Calu3 (cell line): ENCODE results near the gene IL23R. TPM values are rescaled to one million over a fixed set of nuclear protein-coding genes. Genes with fewer than 3 reads are reported as not detected.

Experiments used
- BruUV-seq: library from RNA; stranded (reverse); fragments of 400-500 nt; replicated peaks from 2 replicates; lab custom pipeline; 2021; lab: Mats Ljungman, UMichigan
- CTCF ChIA-PET: fragments of 300-600 bp; sonication (Branson Sonifier 250); formaldehyde crosslinking; loops from one replicate; lab custom pipeline; 2022; ENCODE audit warnings: antibody characterized with exemption; lab: Charles Lee
- DNase-seq: peaks from one replicate; pipeline ENCODE4 v3.0.0; 2022
- H3K27ac Mint-ChIP-seq: one replicate; pipeline ENCODE4 v1.8.0; 2022; ENCODE audit warnings: mixed read lengths; ENCODE audit not compliant: unreplicated experiment
- H3K27me3 Mint-ChIP-seq: one replicate; pipeline ENCODE4 v1.8.0; 2022; ENCODE audit warnings: mixed read lengths; ENCODE audit not compliant: unreplicated experiment
- H3K36me3 Mint-ChIP-seq: one replicate; pipeline ENCODE4 v1.8.0; 2022; ENCODE audit warnings: mild to moderate bottlenecking, moderate library complexity, mixed read lengths; ENCODE audit not compliant: insufficient read depth, unreplicated experiment
- H3K4me1 Mint-ChIP-seq: one replicate; pipeline ENCODE4 v1.8.0; 2022; ENCODE audit warnings: mild to moderate bottlenecking, low read depth, mixed read lengths; ENCODE audit not compliant: unreplicated experiment
- H3K4me3 Mint-ChIP-seq: one replicate; pipeline ENCODE4 v1.8.0; 2022; ENCODE audit warnings: mild to moderate bottlenecking, low read depth, moderate library complexity, mixed read lengths; ENCODE audit not compliant: unreplicated experiment
- H3K9me3 Mint-ChIP-seq: one replicate; pipeline ENCODE4 v1.8.0; 2022; ENCODE audit warnings: low read depth, mixed read lengths; ENCODE audit not compliant: unreplicated experiment
- CTCF ChIP-seq: fragments of 200-600 bp; IDR thresholded peaks from one replicate; pipeline ENCODE4 v1.8.0; 2022; ENCODE audit warnings: antibody characterized with exemption; ENCODE audit not compliant: unreplicated experiment
- intact Hi-C: fragments of 100-400 bp; cut with micrococcal nuclease; formaldehyde crosslinking; loops from one replicate; pipeline ENCODE4 v1.10.0; 2022; ENCODE audit not compliant: unreplicated experiment
- total RNA-seq: library from RNA; stranded (reverse); gene quantifications from 2 replicates; pipeline ENCODE4 v1.2.3, GENCODE V29; 2022

The IL23R gene
- total RNA-seq, 1 experiment from 2014 or later = not detected

DNA sequence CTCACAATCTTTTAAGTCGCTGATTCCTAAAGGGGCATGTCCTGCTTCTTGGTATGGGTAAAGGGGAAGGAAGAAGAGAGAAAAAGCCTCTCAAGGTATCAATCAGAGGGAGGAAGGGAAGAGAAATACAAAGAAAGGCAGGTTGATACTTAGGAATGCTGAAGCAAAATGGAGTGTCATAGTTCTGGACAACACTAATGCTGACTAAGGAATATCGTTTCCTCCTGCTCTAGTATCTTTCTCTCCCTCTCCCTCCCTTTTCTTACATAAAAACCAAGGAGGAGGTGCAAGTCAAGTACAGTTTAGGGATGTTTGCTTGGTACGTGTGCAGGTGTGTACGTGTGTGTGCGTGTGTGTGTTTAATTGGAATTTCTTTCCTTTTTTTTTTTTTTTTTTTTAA is 96.5 kb downstream of the IL23R start:
- TF ChIP-seq CTCF = no peak
- Mint-ChIP-seq H3K4me1 (no peaks in the 10 kb centered on the region), H3K9me3 (no peaks in the 10 kb centered on the region), H3K36me3 (no peaks in the 10 kb centered on the region), H3K27ac (no peak overlapping the region), H3K4me3 (no peak overlapping the region), H3K27me3 (no peaks in the 10 kb centered on the region)
- CTCF ChIA-PET = no interaction called here
- no TSS peak for BruUV-seq
- intact Hi-C loops = no loop called here
- no peak for DNase-seq

GRCh38 chr1:67264152-67264551 is 97.9 kb downstream of the IL23R start:
- H3K27ac Mint-ChIP-seq = no peak overlapping the region
- DNase-seq = no peak
- CTCF ChIA-PET = no interaction called here
- BruUV-seq = no TSS peak
- no peaks in the 10 kb centered on the region for H3K36me3 Mint-ChIP-seq
- TF ChIP-seq CTCF = no peak
- H3K4me1 Mint-ChIP-seq = no peaks in the 10 kb centered on the region
- no peaks in the 10 kb centered on the region for H3K9me3 Mint-ChIP-seq
- no peaks in the 10 kb centered on the region for H3K27me3 Mint-ChIP-seq
- no peak overlapping the region for H3K4me3 Mint-ChIP-seq
- intact Hi-C loops = no loop called here

DNA sequence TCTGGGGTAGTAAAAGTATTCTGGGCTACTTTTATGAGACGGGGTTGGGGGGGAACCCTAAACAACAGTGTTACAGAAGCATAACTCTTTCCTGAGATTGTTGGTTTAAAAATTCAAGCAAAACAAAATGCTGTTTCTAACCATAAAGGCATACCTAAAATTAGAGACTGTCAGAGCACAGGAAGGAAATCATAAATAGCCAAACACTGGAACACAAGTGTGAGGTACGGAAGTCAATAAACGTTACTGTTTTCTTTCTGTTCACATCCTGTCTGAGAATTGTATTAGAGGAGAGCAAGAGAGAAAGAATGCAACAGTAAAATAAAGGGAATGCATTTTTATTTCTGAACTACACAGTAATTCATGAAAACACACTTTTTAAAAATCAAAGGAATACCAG is 98.6 kb downstream of the IL23R start:
- TF ChIP-seq CTCF = no peak
- no peak overlapping the region for H3K4me3 Mint-ChIP-seq
- H3K36me3 Mint-ChIP-seq = no peaks in the 10 kb centered on the region
- no peak for DNase-seq
- CTCF ChIA-PET = no interaction called here
- intact Hi-C loops = no loop called here
- H3K9me3 Mint-ChIP-seq = no peaks in the 10 kb centered on the region
- H3K27me3 Mint-ChIP-seq = peaks cover 4% of the 10 kb centered on the region
- H3K4me1 Mint-ChIP-seq = no peaks in the 10 kb centered on the region
- BruUV-seq = no TSS peak
- no peak overlapping the region for H3K27ac Mint-ChIP-seq

DNA sequence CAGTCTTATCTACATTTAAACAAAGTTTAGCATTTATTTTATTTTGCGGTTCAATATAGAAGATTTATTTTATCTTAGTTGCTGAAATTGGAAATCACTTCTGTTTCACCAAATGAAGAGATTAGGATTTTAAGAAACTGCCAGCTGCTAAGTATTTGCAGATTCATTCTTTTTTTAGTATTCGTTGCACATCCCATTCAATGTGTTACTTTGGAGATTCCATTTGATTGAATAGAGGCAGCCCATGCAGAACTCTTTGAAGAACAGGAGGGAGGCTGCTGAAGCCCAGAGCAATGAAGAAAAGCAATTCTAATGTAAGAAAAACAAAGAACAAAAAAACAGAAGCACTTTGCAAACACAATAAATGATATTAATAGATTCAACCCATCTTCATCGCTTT is 102.8 kb downstream of the IL23R start:
- Mint-ChIP-seq H3K4me1 (no peaks in the 10 kb centered on the region), H3K4me3 (no peak overlapping the region), H3K27me3 (peaks cover 20% of the 10 kb centered on the region), H3K9me3 (no peaks in the 10 kb centered on the region), H3K27ac (no peak overlapping the region), H3K36me3 (no peaks in the 10 kb centered on the region)
- no peak for DNase-seq
- intact Hi-C loops = no loop called here
- CTCF ChIA-PET = no interaction called here
- no TSS peak for BruUV-seq
- TF ChIP-seq CTCF = no peak

- CTCF ChIA-PET = interaction anchor here (0.8 to 1.2 kb wide), 2 partner anchors 11 to 38 kb away, joined by 3 read pairs; no protein-coding TSS in a partner anchor
- TF ChIP-seq CTCF = no peak
- Mint-ChIP-seq H3K27ac (no peak overlapping the region), H3K9me3 (no peaks in the 10 kb centered on the region), H3K27me3 (peaks cover 20% of the 10 kb centered on the region), H3K4me3 (no peak overlapping the region), H3K4me1 (no peaks in the 10 kb centered on the region), H3K36me3 (no peaks in the 10 kb centered on the region)
- intact Hi-C loops = no loop called here
- DNase-seq = no peak
- no TSS peak for BruUV-seq
These were observed 104.3 kb downstream of the IL23R start for GRCh38 chr1:67270541-67270940.
